GM18508 (cell line): Measurements from ENCODE around the gene TMEM255A.
"Not testable (repeated sequence)": the region's sequence is repeated elsewhere in the genome, so short reads cannot be mapped to it uniquely, and the experiment has no call there.

ENCODE experiments used
- ATAC-seq: cut with Tn5 transposase; IDR thresholded peaks from one replicate; pipeline ENCODE4 v1.9.1; 2021; ENCODE audit warnings: moderate number of reproducible peaks; ENCODE audit not compliant: insufficient read depth, unreplicated experiment

TMEM255A gene

GRCh38 chrX:120310861-120311726 is at the start of gene TMEM255A:
TSS of gene TMEM255A (minus strand) at chrX:120311461. CDS start at chrX:120311309, 152 bp downstream.
- ATAC-seq = no peak

GRCh38 chrX:120358737-120359456 is 47.6 kb upstream of the TMEM255A start:
- ATAC-seq = no peak

- ATAC-seq = no peak
Measured at GRCh38 chrX:120357186-120357585, 45.9 kb upstream of the TMEM255A start.

GRCh38 chrX:120356084-120356483 is 44.8 kb upstream of the TMEM255A start:
- no peak for ATAC-seq

- no peak for ATAC-seq
Measured at GRCh38 chrX:120350450-120351138, 39.3 kb upstream of the TMEM255A start.

- not testable (repeated sequence) for ATAC-seq
Measured at GRCh38 chrX:120344566-120344965, 33.3 kb upstream of the TMEM255A start.

- no peak for ATAC-seq
Measured at GRCh38 chrX:120336899-120337298, 25.6 kb upstream of the TMEM255A start.

- ATAC-seq = no peak
Measured at GRCh38 chrX:120335289-120335688, 24.0 kb upstream of the TMEM255A start.

- no peak for ATAC-seq
Measured at GRCh38 chrX:120334603-120335002, 23.3 kb upstream of the TMEM255A start.

- ATAC-seq = no peak
Measured at GRCh38 chrX:120334151-120334550, 22.9 kb upstream of the TMEM255A start.

GRCh38 chrX:120332394-120332793 is 21.1 kb upstream of the TMEM255A start:
- no peak for ATAC-seq

- no peak for ATAC-seq
Measured at GRCh38 chrX:120331116-120331515, 19.9 kb upstream of the TMEM255A start.

GRCh38 chrX:120321520-120322281 is 10.4 kb upstream of the TMEM255A start:
- ATAC-seq = no peak

- no peak for ATAC-seq
Measured at GRCh38 chrX:120318411-120318810, 7.2 kb upstream of the TMEM255A start.

GRCh38 chrX:120316587-120317283 is 5.5 kb upstream of the TMEM255A start:
- ATAC-seq = no peak

GRCh38 chrX:120315776-120316175 is 4.5 kb upstream of the TMEM255A start:
- no peak for ATAC-seq

- ATAC-seq = no peak
Measured at GRCh38 chrX:120311727-120312063, 434 bp upstream of the TMEM255A start.

- ATAC-seq = no peak
Measured at GRCh38 chrX:120309873-120310705, 1.2 kb downstream of the TMEM255A start.
